Measurements from ENCODE around the gene SLIT1.

The SLIT1 gene

DNA sequence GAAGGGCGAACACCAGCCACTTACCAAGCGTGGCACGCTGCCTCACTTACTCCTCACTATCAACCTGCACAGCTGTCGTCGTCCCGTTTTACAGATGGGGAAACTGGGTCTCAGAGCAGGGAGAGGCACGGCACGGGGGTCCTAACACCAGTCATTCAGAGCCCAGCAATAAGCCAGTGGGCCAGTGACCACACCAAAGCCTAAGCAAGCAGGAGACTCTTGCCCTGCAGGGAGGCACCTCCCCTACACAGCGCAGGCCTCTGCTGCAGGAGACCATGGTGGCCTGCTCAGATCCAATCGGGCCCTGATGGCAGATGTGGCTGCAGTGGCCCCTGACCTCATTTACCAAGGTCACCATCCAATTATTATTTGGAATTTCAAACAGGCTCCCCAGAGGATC, 4.8 kb downstream of the SLIT1 start:
- no peak overlapping the region for H3K9ac ChIP-seq (ENCODE audit: low read length)
- H3K23ac ChIP-seq (ENCODE audit: low read length) = no peak overlapping the region
- no peaks in the 10 kb centered on the region for H3K79me2 ChIP-seq (ENCODE audit: control insufficient read depth, insufficient read depth, low read length)
- no CpG with 5 or more reads among the region's 10 CpGs for WGBS (ENCODE audit: extremely low coverage, insufficient coverage, low lambda C conversion rate)
- H4K5ac ChIP-seq (ENCODE audit: low read length) = no peak overlapping the region
- H2AK5ac ChIP-seq (ENCODE audit: low read length) = no peak overlapping the region
- no peak overlapping the region for H2BK120ac ChIP-seq (ENCODE audit: low read depth, low read length)
- H3K18ac ChIP-seq (ENCODE audit: low read length) = no peak overlapping the region
- no peaks in the 10 kb centered on the region for H3K79me1 ChIP-seq (ENCODE audit: low read length)
- H3K4me2 ChIP-seq (ENCODE audit: low read length) = no peak overlapping the region
- no peak overlapping the region for H2BK15ac ChIP-seq (replicated peaks; ENCODE audit: low read depth)
- peaks cover 4% of the 10 kb centered on the region for H3K4me1 ChIP-seq (ENCODE audit: control insufficient read depth, low read depth, low read length)
- H3K56ac ChIP-seq (ENCODE audit: low read length) = no peak overlapping the region
- no peak overlapping the region for H2BK5ac ChIP-seq (ENCODE audit: low read length)
- H4K8ac ChIP-seq (ENCODE audit: low read depth, low read length) = no peak overlapping the region
- DNase-seq = no peak
- no peak overlapping the region for H3K4ac ChIP-seq (ENCODE audit: low read depth, low read length)
- H3K36me3 ChIP-seq (ENCODE audit: control insufficient read depth, insufficient read depth, low read length) = no peaks in the 10 kb centered on the region
- peaks cover 18% of the 10 kb centered on the region for H3K27me3 ChIP-seq (ENCODE audit: insufficient read depth, low read length, poor library complexity)
- no peak overlapping the region for H3K4me3 ChIP-seq (ENCODE audit: low read length)
- H3K27ac ChIP-seq (ENCODE audit: low read depth, low read length) = no peak overlapping the region

DNA sequence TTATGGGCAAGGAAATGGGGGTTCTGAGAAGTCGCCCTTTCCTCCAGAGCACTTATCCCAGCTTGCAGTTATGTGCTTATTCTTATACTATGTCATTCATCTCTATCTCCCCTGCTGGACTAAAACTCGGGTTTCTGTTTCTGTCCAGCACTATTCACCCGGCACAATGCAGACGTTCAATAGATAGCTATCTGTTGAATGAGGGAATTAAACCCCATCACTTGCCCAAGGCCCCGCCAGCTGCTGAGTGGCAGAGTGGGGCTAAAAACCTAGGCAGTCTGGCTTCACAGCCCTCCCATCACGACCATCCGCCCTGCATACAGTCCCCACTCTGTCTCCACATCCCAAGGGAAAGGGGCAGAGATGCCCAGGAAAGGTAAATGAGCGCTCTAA, 5.4 kb downstream of the SLIT1 start:
- H3K9ac ChIP-seq (ENCODE audit: low read length) = no peak overlapping the region

DNA sequence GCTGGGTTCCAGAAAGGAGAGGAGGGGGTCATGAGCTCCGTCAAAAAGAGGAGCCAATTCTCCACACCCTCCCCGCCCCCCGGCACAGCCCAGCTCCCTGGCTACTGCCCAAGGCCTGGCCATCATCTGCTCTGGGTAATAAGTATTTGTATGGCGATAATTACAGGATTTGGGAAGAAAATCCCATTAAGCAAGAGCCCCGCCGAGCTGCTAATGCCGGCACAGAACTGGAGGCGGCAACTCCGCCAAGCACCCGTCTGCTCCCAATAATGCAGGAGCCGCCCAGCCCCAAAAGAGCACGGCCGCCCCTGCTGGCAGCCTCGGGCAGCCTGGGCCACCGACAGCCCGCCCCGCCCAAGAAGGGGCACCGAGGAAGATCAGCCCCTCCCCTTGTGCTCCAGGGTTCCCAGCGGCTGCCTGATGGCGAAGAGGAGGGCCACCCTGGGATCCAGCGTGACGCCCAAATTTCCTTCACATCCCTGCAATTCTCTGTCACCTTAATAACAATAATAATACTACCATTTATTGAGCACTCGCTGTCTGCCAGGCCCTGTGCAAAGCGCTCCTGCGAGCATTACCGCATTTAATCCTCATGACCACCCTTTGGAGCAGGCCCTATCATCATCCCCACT, 5.9 kb downstream of the SLIT1 start:
- H3K36me3 ChIP-seq (ENCODE audit: control insufficient read depth, insufficient read depth, low read length) = no peaks in the 10 kb centered on the region
- H3K4me1 ChIP-seq (ENCODE audit: control insufficient read depth, low read depth, low read length) = peaks cover 4% of the 10 kb centered on the region
- H3K9ac ChIP-seq (ENCODE audit: low read length) = peak overlapping the region; percentile 10
- H2BK120ac ChIP-seq (ENCODE audit: low read depth, low read length) = no peak overlapping the region
- H4K8ac ChIP-seq (ENCODE audit: low read depth, low read length) = no peak overlapping the region
- H2AK5ac ChIP-seq (ENCODE audit: low read length) = no peak overlapping the region
- no peak overlapping the region for H2BK15ac ChIP-seq (replicated peaks; ENCODE audit: low read depth)
- no peaks in the 10 kb centered on the region for H3K79me1 ChIP-seq (ENCODE audit: low read length)
- H3K23ac ChIP-seq (ENCODE audit: low read length) = no peak overlapping the region
- H3K56ac ChIP-seq (ENCODE audit: low read length) = peak overlapping the region; percentile 69
- H4K5ac ChIP-seq (ENCODE audit: low read length) = no peak overlapping the region
- no CpG with 5 or more reads among the region's 26 CpGs for WGBS (ENCODE audit: extremely low coverage, insufficient coverage, low lambda C conversion rate)
- no peak overlapping the region for H3K4ac ChIP-seq (ENCODE audit: low read depth, low read length)
- H3K79me2 ChIP-seq (ENCODE audit: control insufficient read depth, insufficient read depth, low read length) = no peaks in the 10 kb centered on the region
- peak; percentile 90 for DNase-seq
- H2BK5ac ChIP-seq (ENCODE audit: low read length) = no peak overlapping the region
- no peak overlapping the region for H3K27ac ChIP-seq (ENCODE audit: low read depth, low read length)
- no peak overlapping the region for H3K18ac ChIP-seq (ENCODE audit: low read length)
- no peak overlapping the region for H3K4me3 ChIP-seq (ENCODE audit: low read length)
- H3K4me2 ChIP-seq (ENCODE audit: low read length) = peak overlapping the region; percentile 8
- peaks cover 9% of the 10 kb centered on the region for H3K27me3 ChIP-seq (ENCODE audit: insufficient read depth, low read length, poor library complexity)

More for the DNA sequence above, 5.4 kb downstream of the SLIT1 start:
- H2BK5ac ChIP-seq (ENCODE audit: low read length) = no peak overlapping the region
- no peak overlapping the region for H3K4me3 ChIP-seq (ENCODE audit: low read length)
- no peak overlapping the region for H2BK120ac ChIP-seq (ENCODE audit: low read depth, low read length)
- no peak for DNase-seq
- H3K36me3 ChIP-seq (ENCODE audit: control insufficient read depth, insufficient read depth, low read length) = no peaks in the 10 kb centered on the region
- H4K5ac ChIP-seq (ENCODE audit: low read length) = no peak overlapping the region
- H3K18ac ChIP-seq (ENCODE audit: low read length) = no peak overlapping the region
- no peak overlapping the region for H4K8ac ChIP-seq (ENCODE audit: low read depth, low read length)
- no peak overlapping the region for H3K4ac ChIP-seq (ENCODE audit: low read depth, low read length)
- H2AK5ac ChIP-seq (ENCODE audit: low read length) = no peak overlapping the region
- H2BK15ac ChIP-seq (replicated peaks; ENCODE audit: low read depth) = no peak overlapping the region
- H3K56ac ChIP-seq (ENCODE audit: low read length) = no peak overlapping the region
- H3K27ac ChIP-seq (ENCODE audit: low read depth, low read length) = no peak overlapping the region
- no peak overlapping the region for H3K4me2 ChIP-seq (ENCODE audit: low read length)
- H3K4me1 ChIP-seq (ENCODE audit: control insufficient read depth, low read depth, low read length) = peaks cover 4% of the 10 kb centered on the region
- peaks cover 14% of the 10 kb centered on the region for H3K27me3 ChIP-seq (ENCODE audit: insufficient read depth, low read length, poor library complexity)
- H3K23ac ChIP-seq (ENCODE audit: low read length) = no peak overlapping the region
- no CpG with 5 or more reads among the region's 8 CpGs for WGBS (ENCODE audit: extremely low coverage, insufficient coverage, low lambda C conversion rate)
- H3K79me2 ChIP-seq (ENCODE audit: control insufficient read depth, insufficient read depth, low read length) = no peaks in the 10 kb centered on the region
- H3K79me1 ChIP-seq (ENCODE audit: low read length) = no peaks in the 10 kb centered on the region

DNA sequence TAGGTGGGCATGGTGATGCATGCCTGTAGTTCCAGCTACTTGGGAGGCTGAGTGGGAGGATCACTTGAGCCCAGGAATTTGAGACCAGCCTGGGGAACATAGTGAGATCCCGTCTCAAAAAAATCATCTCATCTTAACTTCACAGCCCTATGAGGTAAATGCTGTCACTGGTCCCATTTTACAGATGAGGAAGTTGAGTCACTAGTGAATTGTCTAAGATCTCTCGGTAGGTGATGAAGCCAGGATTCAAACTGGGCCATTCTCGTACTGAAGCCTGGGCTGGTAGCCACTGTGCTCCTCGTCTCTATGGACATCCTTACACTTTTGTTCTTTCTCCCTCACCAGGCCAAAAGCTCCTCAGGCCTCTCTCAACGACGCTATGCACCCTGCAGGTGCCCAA, 6.4 kb downstream of the SLIT1 start:
- no peak overlapping the region for H2AK5ac ChIP-seq (ENCODE audit: low read length)
- H3K27me3 ChIP-seq (ENCODE audit: insufficient read depth, low read length, poor library complexity) = peaks cover 4% of the 10 kb centered on the region
- H3K9ac ChIP-seq (ENCODE audit: low read length) = peak overlapping the region; percentile 10
- no peak overlapping the region for H3K4me3 ChIP-seq (ENCODE audit: low read length)
- no peaks in the 10 kb centered on the region for H3K79me1 ChIP-seq (ENCODE audit: low read length)
- no peak overlapping the region for H3K4ac ChIP-seq (ENCODE audit: low read depth, low read length)
- no peak for DNase-seq
- WGBS (ENCODE audit: extremely low coverage, insufficient coverage, low lambda C conversion rate) = no CpG with 5 or more reads among the region's 6 CpGs
- peaks cover 4% of the 10 kb centered on the region for H3K4me1 ChIP-seq (ENCODE audit: control insufficient read depth, low read depth, low read length)
- no peak overlapping the region for H3K23ac ChIP-seq (ENCODE audit: low read length)
- H4K8ac ChIP-seq (ENCODE audit: low read depth, low read length) = no peak overlapping the region
- no peaks in the 10 kb centered on the region for H3K36me3 ChIP-seq (ENCODE audit: control insufficient read depth, insufficient read depth, low read length)
- H4K5ac ChIP-seq (ENCODE audit: low read length) = no peak overlapping the region
- H3K79me2 ChIP-seq (ENCODE audit: control insufficient read depth, insufficient read depth, low read length) = no peaks in the 10 kb centered on the region
- H2BK5ac ChIP-seq (ENCODE audit: low read length) = no peak overlapping the region
- H3K4me2 ChIP-seq (ENCODE audit: low read length) = peak overlapping the region; percentile 8
- H3K18ac ChIP-seq (ENCODE audit: low read length) = no peak overlapping the region
- H3K27ac ChIP-seq (ENCODE audit: low read depth, low read length) = no peak overlapping the region
- H3K56ac ChIP-seq (ENCODE audit: low read length) = no peak overlapping the region
- H2BK120ac ChIP-seq (ENCODE audit: low read depth, low read length) = no peak overlapping the region
- H2BK15ac ChIP-seq (replicated peaks; ENCODE audit: low read depth) = no peak overlapping the region

DNA sequence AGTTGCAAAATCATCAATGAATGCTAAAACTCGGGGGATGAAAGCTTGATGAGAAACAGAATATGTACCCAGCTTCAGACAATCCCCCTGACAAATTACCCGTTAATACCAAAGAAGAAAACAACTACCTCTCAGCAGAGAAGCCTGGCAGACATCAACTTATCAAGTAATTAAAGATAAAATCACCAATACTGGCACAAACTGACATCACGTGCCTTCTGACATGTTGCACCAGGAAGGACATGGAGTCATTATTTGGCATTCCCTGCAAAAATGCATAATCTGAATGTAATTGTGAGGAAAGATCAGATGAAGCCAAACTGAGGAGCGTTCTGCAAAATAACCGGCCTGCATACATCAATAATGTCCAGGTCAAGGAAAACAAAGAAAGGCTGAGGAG, 7.7 kb downstream of the SLIT1 start:
- no CpG with 5 or more reads among the region's 5 CpGs for WGBS (ENCODE audit: extremely low coverage, insufficient coverage, low lambda C conversion rate)
- no peak overlapping the region for H3K4me2 ChIP-seq (ENCODE audit: low read length)
- no peaks in the 10 kb centered on the region for H3K27me3 ChIP-seq (ENCODE audit: insufficient read depth, low read length, poor library complexity)
- no peak overlapping the region for H3K56ac ChIP-seq (ENCODE audit: low read length)
- no peak overlapping the region for H2BK120ac ChIP-seq (ENCODE audit: low read depth, low read length)
- H3K9ac ChIP-seq (ENCODE audit: low read length) = no peak overlapping the region
- H4K8ac ChIP-seq (ENCODE audit: low read depth, low read length) = no peak overlapping the region
- no peak overlapping the region for H3K4ac ChIP-seq (ENCODE audit: low read depth, low read length)
- no peak for DNase-seq
- H2BK15ac ChIP-seq (replicated peaks; ENCODE audit: low read depth) = no peak overlapping the region
- H3K79me2 ChIP-seq (ENCODE audit: control insufficient read depth, insufficient read depth, low read length) = no peaks in the 10 kb centered on the region
- H3K36me3 ChIP-seq (ENCODE audit: control insufficient read depth, insufficient read depth, low read length) = no peaks in the 10 kb centered on the region
- H3K27ac ChIP-seq (ENCODE audit: low read depth, low read length) = no peak overlapping the region
- no peak overlapping the region for H4K5ac ChIP-seq (ENCODE audit: low read length)
- peaks cover 4% of the 10 kb centered on the region for H3K4me1 ChIP-seq (ENCODE audit: control insufficient read depth, low read depth, low read length)
- H3K4me3 ChIP-seq (ENCODE audit: low read length) = no peak overlapping the region
- no peak overlapping the region for H2BK5ac ChIP-seq (ENCODE audit: low read length)
- H3K79me1 ChIP-seq (ENCODE audit: low read length) = no peaks in the 10 kb centered on the region
- H3K23ac ChIP-seq (ENCODE audit: low read length) = no peak overlapping the region
- no peak overlapping the region for H3K18ac ChIP-seq (ENCODE audit: low read length)
- H2AK5ac ChIP-seq (ENCODE audit: low read length) = no peak overlapping the region

DNA sequence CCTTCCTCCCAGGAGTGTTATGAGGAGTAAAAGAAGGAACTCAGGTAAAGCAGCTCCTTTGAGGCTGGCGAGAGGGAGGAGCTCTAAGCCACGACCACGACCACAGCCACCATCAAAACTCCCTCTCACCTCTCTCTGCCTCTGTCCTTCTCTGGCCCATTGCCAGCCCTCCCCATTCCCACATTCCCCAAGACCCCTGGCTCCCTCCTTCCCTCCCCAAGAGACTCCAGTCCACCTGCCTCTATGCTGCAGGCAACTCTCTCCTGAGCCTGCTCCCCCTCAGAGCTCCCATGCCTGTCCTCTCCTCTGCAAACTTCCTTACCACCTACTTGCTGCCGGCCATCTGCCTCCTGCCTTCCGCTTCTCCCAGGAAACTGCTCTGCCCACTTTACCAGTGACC, 9.5 kb downstream of the SLIT1 start:
- Histone ChIP-seq H3K4me1 (ENCODE audit: control insufficient read depth, low read depth, low read length) (peaks cover 4% of the 10 kb centered on the region), H3K4me3 (ENCODE audit: low read length) (no peak overlapping the region), H4K8ac (ENCODE audit: low read depth, low read length) (no peak overlapping the region), H3K27ac (ENCODE audit: low read depth, low read length) (no peak overlapping the region), H3K27me3 (ENCODE audit: insufficient read depth, low read length, poor library complexity) (no peaks in the 10 kb centered on the region), H3K79me1 (ENCODE audit: low read length) (no peaks in the 10 kb centered on the region), H3K56ac (ENCODE audit: low read length) (no peak overlapping the region), H4K5ac (ENCODE audit: low read length) (no peak overlapping the region), H2AK5ac (ENCODE audit: low read length) (no peak overlapping the region), H3K4ac (ENCODE audit: low read depth, low read length) (no peak overlapping the region), H3K79me2 (ENCODE audit: control insufficient read depth, insufficient read depth, low read length) (no peaks in the 10 kb centered on the region), H3K36me3 (ENCODE audit: control insufficient read depth, insufficient read depth, low read length) (no peaks in the 10 kb centered on the region), H2BK15ac (replicated peaks; ENCODE audit: low read depth) (no peak overlapping the region), H3K9ac (ENCODE audit: low read length) (no peak overlapping the region), H2BK5ac (ENCODE audit: low read length) (no peak overlapping the region), H2BK120ac (ENCODE audit: low read depth, low read length) (no peak overlapping the region), H3K4me2 (ENCODE audit: low read length) (no peak overlapping the region), H3K23ac (ENCODE audit: low read length) (no peak overlapping the region), H3K18ac (ENCODE audit: low read length) (no peak overlapping the region)
- DNase-seq = no peak
- WGBS (ENCODE audit: extremely low coverage, insufficient coverage, low lambda C conversion rate) = no CpG with 5 or more reads among the region's 5 CpGs
